DMS79 treated with DMSO at 0.1 percent for 48 hours (cell line): Measurements from ENCODE around the gene CDC37L1.
"Not testable (repeated sequence)": the region's sequence is repeated elsewhere in the genome, so short reads cannot be mapped to it uniquely, and the experiment has no call there.

ENCODE experiments used
- DNase-seq: peaks from one replicate; lab custom pipeline; 2025; lab: John Stamatoyannopoulos, UW

Gene CDC37L1

DNA sequence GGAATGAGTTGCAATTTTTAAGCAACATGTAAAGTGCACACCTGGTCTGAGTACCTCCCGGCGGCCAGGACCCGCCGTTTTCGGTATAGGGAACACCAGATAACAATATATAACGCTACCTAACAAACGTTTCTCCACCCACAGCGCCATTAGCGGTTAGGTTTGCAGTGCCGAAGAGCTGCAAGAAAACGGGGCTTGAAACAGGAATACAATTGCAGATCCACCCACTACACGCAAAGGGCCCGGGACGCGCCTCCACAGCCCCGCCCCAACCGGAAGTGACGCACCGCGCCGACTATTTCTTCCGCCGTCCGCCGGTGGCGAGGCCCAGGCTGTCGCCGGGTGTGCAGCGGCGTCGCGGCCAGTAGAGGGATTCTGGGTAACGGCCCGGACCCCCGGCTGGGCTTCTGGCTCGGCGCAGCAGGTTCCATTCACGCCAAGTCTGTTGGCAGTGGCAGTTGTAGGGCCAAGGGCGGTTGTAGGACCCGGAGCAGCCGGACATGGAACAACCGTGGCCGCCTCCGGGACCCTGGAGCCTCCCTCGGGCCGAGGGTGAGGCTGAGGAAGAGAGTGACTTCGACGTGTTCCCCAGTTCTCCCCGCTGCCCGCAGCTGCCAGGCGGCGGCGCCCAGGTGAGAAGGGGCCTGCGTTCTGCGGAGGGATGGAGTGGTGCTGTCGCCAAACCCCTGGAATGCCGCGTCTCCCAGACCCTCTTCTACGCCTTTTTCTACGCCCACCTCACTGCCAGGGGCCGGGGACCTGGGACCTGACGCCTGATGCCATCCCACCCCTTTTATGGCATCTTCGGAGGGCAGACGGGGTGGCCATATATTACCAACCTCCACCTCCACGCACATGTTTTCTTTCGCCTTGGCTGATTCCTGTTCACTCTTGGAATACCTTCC lies at the start of gene CDC37L1:
TSS of gene CDC37L1 (plus strand) at position 302 of the 905 bp plus-strand sequence. CDS start at position 501, 199 bp downstream.
- peak; percentile 92 for DNase-seq

DNA sequence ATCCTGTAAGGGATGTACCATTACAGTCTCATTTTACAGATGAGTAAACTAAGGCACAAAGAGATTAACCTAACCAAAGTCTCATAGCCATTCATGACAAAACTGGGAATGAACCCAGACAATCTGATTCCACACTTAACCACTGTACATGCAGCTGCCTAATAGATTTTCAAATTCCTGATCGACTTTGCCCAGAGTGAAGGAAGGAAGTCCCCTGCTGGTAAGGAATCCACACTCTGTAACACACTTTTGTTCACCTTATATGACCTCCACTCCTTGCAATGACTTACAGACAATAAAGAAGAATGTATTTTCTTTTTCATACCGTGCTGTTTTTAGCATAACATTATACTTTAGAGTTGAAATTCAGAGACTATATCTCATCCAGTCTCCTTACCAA lies 48.5 kb upstream of the CDC37L1 start:
- no peak for DNase-seq

DNA sequence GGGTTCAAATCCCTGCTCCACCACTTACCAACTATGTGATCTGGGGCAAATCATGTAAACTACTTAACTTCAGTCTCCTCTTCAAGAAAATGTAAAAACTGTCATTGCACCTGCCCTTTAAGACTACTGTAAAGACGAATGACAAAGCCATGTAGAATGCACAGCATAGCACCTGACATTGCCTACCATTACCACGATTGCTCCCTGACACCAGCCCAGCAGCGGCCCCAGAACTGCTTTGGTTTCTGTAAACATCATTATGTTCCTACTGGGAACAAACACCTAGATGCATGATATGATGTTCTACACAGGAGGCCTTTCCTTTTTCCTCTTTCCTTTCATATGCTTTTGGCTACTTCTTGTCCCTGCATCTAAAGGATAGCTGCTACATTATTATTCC lies 40.4 kb upstream of the CDC37L1 start:
- no peak for DNase-seq

DNA sequence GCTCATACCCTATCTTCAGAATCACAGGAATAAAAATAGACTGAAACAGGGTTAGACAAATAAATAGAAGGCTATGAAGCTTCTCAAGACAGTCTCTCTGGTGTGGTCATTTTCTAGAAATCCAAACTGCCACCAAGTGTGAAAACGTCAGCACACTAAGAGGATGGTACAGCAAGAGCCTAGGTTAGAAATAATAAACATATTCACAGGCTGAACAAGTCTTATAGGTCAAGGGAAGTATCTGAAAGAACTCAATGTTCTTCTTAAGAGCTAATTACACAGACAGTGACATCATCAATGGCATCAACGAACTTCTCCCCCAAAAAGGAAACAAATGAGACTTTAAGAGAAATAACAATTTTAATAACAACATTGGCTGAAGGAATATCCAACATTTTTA lies 39.9 kb upstream of the CDC37L1 start:
- DNase-seq: no peak

DNA sequence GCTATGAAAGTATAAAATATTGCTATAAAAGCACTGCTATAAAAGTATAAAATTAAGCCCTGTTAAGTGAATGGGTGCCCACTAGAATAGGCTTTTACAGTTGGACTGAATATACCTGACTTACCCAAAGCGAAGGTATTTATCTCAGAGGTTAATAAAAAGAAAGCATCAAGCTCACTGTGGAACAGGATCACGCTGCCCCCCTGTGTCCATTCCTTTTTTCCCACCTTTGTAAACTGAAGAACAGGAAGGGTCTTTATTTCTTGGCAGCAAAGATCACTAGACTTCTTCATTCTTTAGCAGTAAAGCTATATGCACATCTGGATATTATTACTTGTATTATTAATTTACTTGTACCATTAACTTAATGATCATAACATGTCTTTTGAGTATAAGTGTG lies 39.3 kb upstream of the CDC37L1 start:
- no peak for DNase-seq

DNA sequence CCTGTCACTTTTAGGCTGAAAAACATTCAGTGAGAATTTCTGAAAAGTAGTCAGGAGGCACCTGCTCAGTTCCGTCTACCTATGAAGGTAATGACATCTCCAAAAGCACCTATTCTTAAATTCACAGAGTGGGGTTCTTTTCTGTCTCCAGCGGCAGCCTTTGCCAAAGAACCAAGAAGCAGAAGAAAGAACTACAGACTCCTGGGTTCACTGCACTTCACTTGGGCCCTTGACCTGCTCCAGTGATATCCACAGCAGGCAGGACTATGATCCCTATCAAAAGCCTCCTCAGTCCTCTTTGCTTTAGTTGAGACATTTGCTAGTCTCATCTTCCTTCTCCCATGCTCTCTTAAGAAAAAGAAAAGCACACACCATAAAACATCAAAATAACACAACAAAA lies 37.0 kb upstream of the CDC37L1 start:
- no peak for DNase-seq

DNA sequence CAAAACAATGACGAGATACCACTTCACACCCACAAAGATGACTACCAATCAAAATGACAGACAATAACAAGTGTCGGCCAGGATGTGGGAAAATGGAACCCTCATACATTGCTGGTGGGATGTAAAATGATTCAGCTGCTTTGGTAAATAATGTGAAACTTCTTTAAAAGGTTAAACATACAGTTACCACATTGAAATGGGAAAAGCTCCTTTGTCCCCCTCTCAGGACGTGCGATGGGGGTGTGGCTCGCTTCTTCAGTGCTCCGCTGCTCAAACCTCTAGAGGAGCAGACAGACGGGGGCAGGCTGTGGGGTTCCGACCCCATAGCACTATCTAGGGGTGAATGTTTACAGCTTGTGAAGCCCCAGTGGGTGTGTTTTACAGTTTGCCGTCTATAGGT lies 25.3 kb upstream of the CDC37L1 start:
- no peak for DNase-seq

DNA sequence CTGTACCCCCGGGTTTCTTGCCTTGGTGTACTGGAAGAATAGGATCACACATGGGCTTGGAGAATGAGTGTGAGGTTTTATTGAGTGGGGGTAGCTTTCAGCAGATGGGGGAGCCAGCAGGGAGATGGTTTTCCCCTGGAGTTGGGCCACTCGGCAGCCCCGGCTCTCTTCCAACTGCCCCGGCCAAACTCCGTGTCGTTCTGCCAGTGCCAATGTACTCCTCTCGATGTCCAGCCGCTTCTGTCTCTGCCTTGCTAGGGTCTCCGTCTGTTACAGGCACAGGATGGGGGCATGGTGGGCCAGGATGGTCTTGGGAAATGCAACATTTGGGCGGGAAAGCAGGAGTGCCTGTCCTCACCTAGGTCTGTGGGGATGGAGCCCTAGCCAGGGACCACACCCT lies 24.8 kb upstream of the CDC37L1 start:
- no peak for DNase-seq

DNA sequence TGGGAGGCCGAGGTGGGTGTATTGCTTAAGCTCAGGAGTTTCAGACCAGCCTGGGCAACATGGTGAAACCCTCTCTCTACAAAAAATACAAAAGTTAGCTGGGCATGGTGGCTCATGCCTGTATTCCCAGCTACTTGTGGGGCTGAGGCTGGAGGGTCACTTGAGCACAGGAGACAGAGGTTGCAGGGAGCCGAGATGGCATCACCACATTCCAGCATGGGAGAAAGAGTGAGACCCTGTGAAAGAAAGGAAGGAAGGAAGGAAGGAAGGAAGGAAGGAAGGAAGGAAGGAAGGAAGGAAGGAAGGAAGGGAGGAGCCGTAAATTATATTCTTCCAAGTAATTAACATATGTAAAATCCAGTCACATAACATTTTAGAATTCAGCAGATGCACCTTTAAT lies 23.2 kb upstream of the CDC37L1 start:
- DNase-seq: not testable (repeated sequence)

DNA sequence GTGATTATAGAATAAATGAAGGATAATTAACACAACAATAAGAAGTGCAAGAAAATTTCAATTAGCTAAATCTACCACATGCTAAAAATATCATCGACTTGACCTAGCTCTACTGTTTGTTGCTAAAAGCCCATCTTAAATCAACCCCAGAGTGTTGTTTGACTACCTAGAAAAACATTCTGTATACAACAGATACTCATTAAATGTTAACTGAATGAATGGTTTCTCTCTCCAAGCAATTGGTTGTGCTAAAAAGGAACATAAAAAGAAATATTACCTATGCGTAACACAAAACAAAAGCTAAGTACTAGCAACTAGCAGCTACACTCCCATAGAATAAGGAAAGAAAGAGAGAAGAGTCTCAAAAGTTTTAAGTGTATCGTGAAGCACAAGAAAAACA lies 22.7 kb upstream of the CDC37L1 start:
- no peak for DNase-seq

DNA sequence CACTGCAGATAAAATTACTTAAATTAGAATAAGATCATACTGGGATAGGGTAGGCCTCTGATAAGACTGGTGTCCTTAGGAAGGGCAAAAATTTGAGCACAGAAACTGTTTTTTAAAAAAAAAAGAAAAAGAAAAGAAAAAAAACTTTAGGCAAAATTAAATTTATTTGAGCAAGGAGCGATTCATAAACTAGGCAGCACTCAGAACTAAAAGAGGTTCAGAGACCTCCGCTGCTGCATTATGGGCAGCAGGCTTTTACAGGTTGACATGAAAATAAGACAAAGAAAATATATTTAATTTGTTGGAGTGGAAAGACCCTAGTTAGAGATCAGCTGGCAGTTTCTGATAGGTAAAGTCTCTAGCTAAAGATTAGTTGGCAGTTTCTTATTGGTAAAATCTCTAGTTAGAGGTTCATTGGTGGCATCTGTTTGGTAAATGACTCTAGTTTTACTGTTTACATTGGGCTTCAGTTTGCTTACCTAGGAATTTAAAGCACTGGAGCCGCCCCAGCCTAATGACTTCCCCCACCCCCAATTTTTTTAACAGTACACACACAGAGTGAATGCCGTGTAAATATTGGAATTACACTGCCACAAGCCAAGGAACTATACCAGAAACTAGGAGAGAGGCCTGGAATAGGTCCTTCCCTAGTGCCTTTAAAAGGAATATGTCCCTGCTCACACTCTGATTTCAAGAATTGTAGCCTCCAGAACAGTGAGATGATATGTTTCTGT lies 21.8 kb upstream of the CDC37L1 start:
- DNase-seq: no peak

DNA sequence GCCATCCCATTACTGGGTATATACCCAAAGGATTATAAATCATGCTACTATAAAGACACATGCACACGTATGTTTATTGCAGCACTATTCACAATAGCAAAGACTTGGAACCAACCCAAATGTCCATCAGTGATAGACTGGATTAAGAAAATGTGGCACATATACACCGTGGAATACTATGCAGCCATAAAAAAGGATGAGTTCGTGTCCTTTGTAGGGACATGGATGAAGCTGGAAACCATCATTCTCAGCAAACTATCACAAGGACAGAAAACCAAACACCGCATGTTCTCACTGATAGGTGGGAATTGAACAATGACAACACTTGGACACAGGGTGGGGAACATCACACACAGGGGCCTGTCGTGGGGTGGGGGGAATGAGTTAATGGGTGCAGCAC lies 18.7 kb upstream of the CDC37L1 start:
- DNase-seq: not testable (repeated sequence)

DNA sequence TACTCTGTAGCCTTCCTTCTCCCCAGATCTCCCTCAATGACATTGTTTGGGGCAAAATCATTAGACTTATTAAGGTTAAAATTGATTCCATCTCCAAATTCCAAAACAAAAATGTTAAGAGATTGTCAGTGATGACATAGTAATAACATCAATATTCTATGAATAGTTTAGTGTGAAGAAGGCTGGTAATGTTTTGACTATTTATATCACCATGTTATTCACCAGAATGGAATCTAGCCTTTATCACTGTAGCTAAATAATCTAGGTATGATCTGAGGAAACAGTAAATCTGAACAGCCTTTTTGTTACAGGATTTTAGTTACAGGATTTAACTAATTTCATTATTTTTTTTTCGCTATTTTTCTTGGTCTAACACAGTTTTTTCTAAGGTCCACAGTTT lies 18.2 kb upstream of the CDC37L1 start:
- no peak for DNase-seq

DNA sequence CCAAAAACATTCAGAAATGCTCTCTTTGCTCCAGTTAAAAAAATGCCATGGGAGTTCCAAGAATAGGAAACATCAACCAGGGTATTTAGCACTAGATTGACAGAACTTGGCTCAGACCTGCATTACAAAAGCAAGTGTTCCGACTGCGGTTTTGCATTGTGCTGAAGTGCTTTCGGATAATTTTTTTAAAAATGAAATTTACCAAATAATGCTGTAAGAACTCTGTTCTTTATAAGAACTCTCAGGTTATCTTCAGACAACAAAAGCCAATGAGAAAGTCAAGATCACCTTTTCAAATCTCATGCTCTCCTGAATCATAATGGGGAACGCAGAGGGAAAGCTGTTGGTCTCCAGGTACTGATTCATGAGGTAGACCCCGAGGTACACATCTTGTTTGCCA lies 17.8 kb upstream of the CDC37L1 start:
- no peak for DNase-seq

DNA sequence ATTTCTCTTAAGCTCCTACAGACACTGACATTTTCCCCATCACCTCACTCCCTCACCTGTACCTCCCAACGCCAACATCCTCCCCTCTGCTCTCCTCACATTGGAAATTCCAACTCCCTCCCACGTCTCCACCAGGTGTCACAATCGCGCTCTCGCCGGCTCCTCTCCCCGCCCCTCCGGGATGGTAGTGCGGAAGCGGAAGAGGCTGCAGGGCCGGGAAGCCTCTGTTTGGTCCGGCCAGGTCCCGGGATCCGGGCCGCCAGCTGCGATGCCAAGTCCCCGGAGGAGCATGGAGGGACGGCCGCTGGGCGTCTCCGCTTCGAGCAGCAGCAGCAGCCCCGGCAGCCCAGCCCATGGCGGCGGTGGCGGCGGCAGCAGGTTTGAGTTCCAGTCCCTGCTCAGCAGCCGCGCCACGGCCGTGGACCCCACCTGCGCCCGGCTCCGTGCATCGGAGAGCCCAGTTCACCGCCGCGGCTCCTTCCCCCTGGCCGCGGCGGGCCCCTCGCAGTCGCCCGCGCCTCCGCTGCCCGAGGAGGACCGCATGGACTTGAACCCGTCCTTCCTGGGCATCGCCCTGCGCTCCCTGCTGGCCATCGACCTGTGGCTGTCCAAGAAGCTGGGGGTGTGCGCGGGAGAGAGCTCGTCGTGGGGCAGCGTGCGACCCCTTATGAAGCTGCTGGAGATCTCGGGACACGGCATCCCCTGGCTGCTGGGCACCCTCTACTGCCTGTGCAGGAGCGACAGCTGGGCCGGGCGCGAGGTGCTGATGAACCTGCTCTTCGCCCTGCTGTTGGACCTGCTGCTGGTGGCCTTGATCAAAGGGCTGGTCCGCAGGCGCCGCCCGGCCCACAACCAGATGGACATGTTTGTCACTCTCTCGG lies 17.0 kb upstream of the CDC37L1 start, which contains the start of gene PLPP6:
TSS of gene PLPP6 (plus strand) at position 187 of the 881 bp plus-strand sequence. CDS start at position 269, 82 bp downstream.
- DNase-seq: peak; percentile 88

DNA sequence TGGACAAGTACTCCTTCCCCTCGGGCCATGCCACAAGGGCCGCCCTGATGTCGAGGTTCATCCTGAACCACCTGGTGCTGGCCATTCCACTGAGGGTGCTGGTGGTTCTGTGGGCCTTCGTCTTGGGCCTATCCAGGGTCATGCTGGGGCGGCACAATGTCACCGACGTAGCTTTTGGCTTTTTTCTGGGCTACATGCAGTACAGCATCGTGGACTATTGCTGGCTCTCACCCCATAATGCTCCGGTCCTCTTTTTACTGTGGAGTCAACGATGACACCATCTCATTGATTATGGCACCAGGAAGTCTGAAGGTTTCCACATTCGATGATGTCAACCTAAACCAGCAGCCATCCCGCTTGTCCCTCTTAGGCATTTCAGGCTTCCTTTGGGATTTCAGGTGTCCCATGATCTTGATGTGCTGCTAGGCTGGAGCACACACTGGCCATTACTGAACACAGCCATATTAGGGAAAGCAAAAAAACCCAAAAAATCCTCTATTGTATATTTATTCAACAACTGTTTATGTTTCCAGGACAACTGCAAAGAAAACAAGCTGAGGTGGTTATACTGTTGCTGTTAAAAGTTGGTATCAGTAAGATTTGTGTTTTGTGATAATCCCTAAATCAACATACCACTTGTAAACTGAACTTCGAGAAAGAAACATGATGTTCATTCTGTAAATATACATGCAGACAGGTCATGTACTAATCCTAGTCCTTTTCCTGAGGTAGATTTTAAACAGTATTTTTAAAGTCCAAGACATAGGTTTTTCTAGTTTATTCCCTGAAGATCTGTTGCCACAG lies 16.2 kb upstream of the CDC37L1 start:
- no peak for DNase-seq

DNA sequence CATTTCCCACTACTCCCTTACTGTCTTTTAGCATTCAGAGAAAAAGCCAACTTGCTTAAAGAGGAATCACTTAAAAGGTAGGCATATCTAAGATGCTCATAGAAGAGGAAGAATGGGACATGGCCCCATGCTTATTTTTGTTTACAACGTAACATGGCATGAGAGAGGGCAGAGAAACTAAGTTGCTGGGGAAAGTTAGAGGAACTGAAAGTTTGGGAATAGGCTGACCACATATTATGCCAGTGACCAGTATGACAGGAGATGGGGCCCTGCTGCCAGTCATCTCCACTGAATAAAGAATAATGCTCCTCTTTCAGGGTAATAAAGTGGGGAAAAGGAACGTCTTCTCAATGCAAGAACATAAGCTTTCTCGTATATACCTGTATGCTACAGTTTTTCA lies 15.4 kb upstream of the CDC37L1 start:
- DNase-seq: no peak

DNA sequence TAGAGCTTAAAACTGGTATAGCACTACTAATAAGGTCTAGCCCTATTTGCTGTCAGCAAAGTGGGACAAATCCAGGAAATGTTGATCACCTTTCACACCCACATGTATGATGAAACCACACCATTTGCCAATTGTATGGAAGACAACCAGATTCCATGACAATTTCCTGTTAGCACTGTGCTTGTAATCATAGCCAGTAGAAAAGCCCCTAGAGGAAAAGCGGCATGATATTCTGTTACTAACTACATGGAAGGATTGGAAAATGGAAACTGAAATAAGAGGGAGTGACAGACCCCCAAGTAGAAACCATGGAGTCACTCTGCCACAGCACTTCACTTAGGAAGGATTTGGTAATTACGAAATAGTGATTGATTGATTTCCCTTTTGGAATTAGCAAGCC lies 14.0 kb upstream of the CDC37L1 start:
- DNase-seq: peak; percentile 39

DNA sequence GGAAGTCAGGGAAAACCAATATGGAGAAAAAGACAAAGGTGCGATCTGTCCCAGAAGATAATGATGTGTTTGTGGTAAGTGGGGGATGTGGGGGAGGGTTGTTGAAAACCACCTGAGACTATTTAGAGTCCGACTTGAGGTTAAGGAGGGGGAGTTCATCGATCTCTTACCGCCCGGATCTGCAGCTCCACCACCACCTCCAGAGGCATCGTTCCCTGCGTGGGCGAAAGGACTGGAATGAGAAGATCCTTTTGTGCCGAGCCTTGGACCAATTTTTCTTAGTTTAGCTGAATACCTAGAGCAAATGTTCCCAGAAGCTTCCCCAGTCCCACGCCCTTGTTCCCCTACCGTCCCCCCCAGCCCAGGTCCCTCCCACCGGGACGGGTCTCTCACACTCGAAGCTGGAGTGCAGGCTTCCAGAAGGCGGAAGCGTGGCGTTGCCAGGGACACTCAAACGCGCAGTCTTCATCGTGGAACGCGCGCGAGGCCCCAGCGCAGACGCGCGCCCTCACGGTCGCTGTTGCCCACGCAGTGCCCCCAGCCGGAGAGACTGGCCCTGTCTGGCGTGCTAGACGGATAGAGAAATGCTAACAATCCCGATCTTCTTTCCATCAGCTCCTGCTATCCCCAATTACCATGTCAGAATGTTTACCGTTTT lies 13.2 kb upstream of the CDC37L1 start, which contains the start of gene SPATA6L:
TSS of gene SPATA6L (minus strand) at position 439 of the 658 bp plus-strand sequence. CDS start at position 209, 230 bp downstream.
- peak; percentile 68 for DNase-seq

DNA sequence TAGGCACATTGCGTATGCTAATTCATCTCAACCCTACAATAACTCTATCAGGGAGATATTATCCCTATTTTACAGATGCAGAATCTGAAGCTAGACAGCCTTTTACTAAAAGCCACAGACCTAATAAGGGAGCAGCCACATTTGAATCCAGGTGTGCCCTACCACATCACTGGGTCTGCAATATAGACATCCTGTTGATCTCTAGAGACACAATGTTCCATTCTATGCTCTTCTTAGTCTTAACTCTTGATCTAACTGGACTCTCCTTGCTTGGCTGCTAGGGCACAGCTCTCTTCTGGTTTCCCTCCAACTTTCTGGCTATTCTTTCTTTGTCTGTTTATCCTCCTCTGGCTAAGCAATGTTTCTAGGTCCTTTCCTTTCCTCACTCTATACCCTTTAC lies 11.7 kb upstream of the CDC37L1 start:
- no peak for DNase-seq

DNA sequence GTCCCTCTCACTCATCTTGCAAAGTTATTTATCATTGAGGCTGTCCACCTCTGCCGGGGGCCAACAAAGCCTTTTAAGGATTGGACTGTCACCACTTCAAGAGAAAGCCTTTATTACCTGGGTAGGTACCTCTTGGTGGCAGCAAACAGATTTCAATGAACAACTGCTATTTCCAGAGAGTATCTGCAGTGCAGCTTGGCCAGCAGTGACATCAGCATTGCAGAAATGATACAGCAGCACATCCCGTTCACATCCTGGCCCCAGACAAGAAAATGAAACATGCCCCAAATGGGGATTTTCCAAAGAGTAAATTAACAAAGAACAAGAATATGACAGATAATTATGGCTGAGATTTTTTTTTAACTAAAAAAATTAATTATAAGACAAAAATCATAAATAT lies 10.8 kb upstream of the CDC37L1 start:
- DNase-seq: no peak
